ENCODE data around the gene MRPS5. TPM values are rescaled to one million over a fixed set of nuclear protein-coding genes. Genes with fewer than 3 reads are reported as not detected.
"Not testable (repeated sequence)": the region's sequence is repeated elsewhere in the genome, so short reads cannot be mapped to it uniquely, and the experiment has no call there.

Gene MRPS5
- total and polyA plus RNA-seq, 12 donors = 50.6 to 144 (median 61.7) TPM

DNA sequence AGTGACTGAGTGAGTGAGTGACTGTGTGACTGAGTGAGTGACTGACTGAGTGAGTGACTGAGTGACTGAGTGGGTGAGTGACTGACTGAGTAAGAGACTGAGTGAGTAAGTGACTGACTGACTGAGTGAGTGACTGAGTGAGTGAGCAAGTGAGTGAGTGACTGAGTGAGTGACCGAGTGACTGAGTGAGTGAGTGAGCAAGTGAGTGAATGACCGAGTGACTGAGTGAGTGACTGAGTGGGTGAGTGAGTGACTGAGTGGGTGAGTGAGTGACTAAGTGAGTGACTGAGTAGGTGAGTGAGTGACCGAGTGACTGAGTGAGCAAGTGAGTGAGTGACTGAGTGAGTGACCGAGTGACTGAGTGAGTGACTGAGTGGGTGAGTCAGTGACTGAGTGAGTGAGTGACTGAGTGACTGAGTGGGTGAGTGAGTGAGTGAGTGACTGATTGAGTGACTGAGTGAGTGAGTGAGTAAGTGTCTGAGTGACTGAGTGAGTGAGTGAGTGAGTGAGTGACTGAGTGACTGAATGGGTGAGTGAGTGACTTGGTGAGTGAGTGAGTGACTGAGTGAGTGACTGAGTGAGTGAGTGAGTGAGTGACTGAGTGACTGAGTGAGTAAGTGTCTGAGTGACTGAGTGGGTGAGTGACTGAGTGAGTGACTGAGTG is 82.8 kb downstream of the MRPS5 start:
- H3K36me3 ChIP-seq = no peaks in the 10 kb centered on the region
- TF ChIP-seq, protein P1, sequence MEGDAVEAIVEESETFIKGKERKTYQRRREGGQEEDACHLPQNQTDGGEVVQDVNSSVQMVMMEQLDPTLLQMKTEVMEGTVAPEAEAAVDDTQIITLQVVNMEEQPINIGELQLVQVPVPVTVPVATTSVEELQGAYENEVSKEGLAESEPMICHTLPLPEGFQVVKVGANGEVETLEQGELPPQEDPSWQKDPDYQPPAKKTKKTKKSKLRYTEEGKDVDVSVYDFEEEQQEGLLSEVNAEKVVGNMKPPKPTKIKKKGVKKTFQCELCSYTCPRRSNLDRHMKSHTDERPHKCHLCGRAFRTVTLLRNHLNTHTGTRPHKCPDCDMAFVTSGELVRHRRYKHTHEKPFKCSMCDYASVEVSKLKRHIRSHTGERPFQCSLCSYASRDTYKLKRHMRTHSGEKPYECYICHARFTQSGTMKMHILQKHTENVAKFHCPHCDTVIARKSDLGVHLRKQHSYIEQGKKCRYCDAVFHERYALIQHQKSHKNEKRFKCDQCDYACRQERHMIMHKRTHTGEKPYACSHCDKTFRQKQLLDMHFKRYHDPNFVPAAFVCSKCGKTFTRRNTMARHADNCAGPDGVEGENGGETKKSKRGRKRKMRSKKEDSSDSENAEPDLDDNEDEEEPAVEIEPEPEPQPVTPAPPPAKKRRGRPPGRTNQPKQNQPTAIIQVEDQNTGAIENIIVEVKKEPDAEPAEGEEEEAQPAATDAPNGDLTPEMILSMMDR (IDR thresholded peaks at IDR 0.05) = no peak
- DNase-seq (no peak), ATAC-seq (no peak)
- H3K27me3 ChIP-seq = peaks cover 0 to 9% (median 1%) of the 10 kb centered on the region in 7 donors
- H3K9me3 ChIP-seq = no peaks in the 10 kb centered on the region
- WGBS, 2 donors = 95% methylated on average over 4 of the region's 4 CpGs
- intact Hi-C loops (cut with DNase I) = no loop called here
- peaks cover 2 to 26% (median 13%) of the 10 kb centered on the region in 9 donors for H3K4me1 ChIP-seq
- H3K27ac ChIP-seq = no peak overlapping the region
- no peak overlapping the region for H3K4me3 ChIP-seq

DNA sequence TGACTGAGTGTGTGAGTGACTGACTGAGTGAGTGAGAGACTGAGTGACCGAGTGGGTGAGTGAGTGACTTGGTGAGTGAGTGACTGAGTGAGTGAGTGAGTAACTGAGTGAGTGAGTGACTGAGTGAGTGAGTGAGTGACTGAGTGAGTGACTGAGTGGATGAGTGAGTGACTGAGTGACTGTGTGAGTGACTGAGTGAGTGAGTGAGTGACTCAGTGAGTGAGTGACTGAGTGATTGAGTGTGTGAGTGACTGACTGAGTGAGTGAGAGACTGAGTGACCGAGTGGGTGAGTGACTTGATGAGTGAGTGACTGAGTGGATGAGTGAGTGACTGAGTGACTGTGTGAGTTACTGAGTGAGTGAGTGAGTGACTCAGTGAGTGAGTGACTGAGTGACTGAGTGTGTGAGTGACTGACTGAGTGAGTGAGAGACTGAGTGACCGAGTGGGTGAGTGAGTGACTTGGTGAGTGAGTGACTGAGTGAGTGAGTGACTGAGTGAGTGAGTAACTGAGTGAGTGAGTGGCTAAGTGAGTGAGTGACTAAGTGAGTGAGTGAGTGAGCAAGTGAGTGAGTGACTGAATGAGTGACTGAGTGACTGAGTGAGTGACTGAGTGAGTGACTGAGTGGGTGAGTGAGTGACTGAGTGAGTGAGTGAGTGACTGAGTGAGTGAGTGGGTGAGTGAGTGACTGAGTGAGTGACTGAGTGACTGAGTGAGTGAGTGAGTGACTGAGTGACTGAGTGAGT is 83.6 kb downstream of the MRPS5 start:
- Histone ChIP-seq H3K27me3 (peaks cover 0 to 17% (median 8%) of the 10 kb centered on the region in 7 donors), H3K4me1 (peaks cover 0 to 18% (median 6%) of the 10 kb centered on the region in 9 donors)
- H3K27ac ChIP-seq; intact Hi-C loops (cut with DNase I); H3K4me3 ChIP-seq; ATAC-seq; H3K36me3 ChIP-seq; H3K9me3 ChIP-seq; DNase-seq: not testable (repeated sequence)
- whole genome bisulfite sequencing, 2 donors = 83 to 92% methylated on average over 3 of the region's 3 CpGs

DNA sequence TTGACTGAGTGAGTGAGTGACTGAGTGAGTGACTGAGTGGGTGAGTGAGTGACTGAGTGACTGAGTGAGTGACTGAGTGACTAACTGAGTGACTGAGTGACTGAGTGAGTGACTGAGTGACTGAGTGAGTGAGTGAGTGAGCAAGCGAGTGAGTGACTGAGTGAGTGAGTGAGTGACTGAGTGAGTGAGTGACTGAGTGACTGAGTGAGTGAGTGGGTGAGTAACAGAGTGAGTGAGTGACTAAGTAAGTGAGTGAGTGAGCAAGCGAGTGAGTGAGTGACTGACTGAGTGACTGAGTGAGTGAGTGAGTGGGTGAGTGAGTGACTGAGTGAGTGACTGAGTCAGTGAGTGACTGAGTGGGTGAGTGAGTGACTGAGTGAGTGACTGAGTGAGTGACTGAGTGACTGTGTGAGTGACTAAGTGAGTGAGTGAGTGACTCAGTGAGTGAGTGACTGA is 84.2 kb downstream of the MRPS5 start:
- WGBS, 2 donors = 94 to 95% methylated on average over 2 of the region's 2 CpGs
- TF ChIP-seq, protein P1 (IDR thresholded peaks at IDR 0.05) = no peak
- DNase-seq = no peak
- Histone ChIP-seq H3K36me3 (no peaks in the 10 kb centered on the region), H3K9me3 (no peaks in the 10 kb centered on the region), H3K4me1 (peaks cover 0 to 12% (median under 1%) of the 10 kb centered on the region in 9 donors), H3K27me3 (peaks cover 0 to 23% (median 12%) of the 10 kb centered on the region in 7 donors), H3K4me3 (no peak overlapping the region), H3K27ac (no peak overlapping the region)
- ATAC-seq = no peak
- intact Hi-C loops (cut with DNase I) = no loop called here

DNA sequence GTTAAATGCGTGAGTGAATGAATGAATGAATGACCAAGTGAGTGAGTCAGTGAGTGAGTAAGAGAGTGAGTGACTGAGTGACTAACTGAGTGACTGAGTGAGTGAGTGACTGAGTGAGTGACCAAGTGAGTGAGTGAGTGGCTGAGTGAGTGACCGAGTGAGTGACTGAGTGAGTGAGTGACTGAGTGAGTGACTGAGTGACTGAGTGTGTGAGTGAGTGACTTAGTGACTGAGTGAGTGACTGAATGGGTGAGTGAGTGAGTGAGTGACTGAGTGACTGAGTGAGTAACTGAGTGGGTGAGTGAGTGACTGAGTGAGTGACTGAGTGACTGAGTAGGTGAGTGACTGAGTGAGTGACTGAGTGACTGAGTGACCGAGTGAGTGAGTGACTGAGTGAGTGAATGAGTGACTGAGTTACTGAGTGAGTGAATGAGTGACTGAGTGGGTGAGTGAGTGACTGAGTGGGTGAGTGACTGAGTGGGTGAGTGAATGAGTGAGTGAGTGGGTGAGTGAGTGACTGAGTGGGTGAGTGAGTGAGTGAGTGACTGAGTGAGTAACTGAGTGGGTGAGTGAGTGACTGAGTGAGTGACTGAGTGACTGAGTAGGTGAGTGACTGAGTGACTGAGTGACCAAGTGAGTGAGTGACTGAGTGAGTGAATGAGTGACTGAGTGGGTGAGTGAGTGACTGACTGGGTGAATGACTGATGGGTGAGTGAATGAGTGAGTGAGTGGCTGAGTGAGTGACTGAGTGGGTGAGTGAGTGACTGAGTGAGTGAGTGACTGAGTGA is 84.8 kb downstream of the MRPS5 start:
- no peak overlapping the region for H3K27ac ChIP-seq

More for the DNA sequence above, 84.8 kb downstream of the MRPS5 start:
- TF ChIP-seq, protein P1 (IDR thresholded peaks at IDR 0.05) = no peak
- WGBS, 2 donors = 86 to 93% methylated on average over 3 of the region's 3 CpGs
- peaks cover 0 to 29% (median 18%) of the 10 kb centered on the region in 7 donors for H3K27me3 ChIP-seq
- no peak overlapping the region for H3K4me3 ChIP-seq
- intact Hi-C loops (cut with DNase I) = no loop called here
- no peaks in the 10 kb centered on the region for H3K9me3 ChIP-seq
- H3K36me3 ChIP-seq = no peaks in the 10 kb centered on the region
- H3K4me1 ChIP-seq = peaks cover 0 to 11% (median 0%) of the 10 kb centered on the region in 9 donors
- DNase-seq (no peak), ATAC-seq (no peak)

Other genes starting within 250 kb of the MRPS5 start
- 10 to 100 TPM in 1 of 10 donors, 1 to 10 TPM in 9; 1.5 to 10.5 (median 3.0) TPM for gene MAL, start 96.1 kb downstream of the MRPS5 start, total RNA-seq
- gene MAL, start 96.1 kb downstream of the MRPS5 start, polyA plus RNA-seq = 1 to 10 TPM; 4.2 to 9.1 TPM
- gene ZNF514, start 38.0 kb upstream of the MRPS5 start, total RNA-seq = 10 to 100 TPM in 8 of 10 donors, 1 to 10 TPM in 2; 9.9 to 17.2 (median 12.4) TPM
- gene ZNF514, start 38.0 kb upstream of the MRPS5 start, polyA plus RNA-seq = 10 to 100 TPM in 1 of 2 donors, 1 to 10 TPM in 1; 4.9 to 16.4 TPM
- gene ZNF2, start 44.0 kb upstream of the MRPS5 start, total RNA-seq = 1 to 10 TPM; 2.6 to 4.8 (median 3.5) TPM
- 1 to 10 TPM; 1.4 to 1.5 TPM for gene ZNF2, start 44.0 kb upstream of the MRPS5 start, polyA plus RNA-seq
- 1 to 10 TPM; 1.9 to 4.4 (median 3.0) TPM for gene ZNF892, start 85.7 kb upstream of the MRPS5 start, total RNA-seq
- gene ZNF892, start 85.7 kb upstream of the MRPS5 start, polyA plus RNA-seq = 1 to 10 TPM in 1 of 2 donors, under 1 TPM in 1; 0.26 to 1.3 TPM
- 1 to 10 TPM in 4 of 10 donors, under 1 TPM in 6; 0.32 to 2.5 (median 0.94) TPM for gene PROM2, start 152.6 kb upstream of the MRPS5 start, total RNA-seq
- 1 to 10 TPM in 1 of 2 donors, under 1 TPM in 1; 0.72 to 3.4 TPM for gene PROM2, start 152.6 kb upstream of the MRPS5 start, polyA plus RNA-seq
- gene KCNIP3, start 175.5 kb upstream of the MRPS5 start, total RNA-seq = 1 to 10 TPM; 2.1 to 8.0 (median 3.9) TPM
- 1 to 10 TPM; 3.6 to 6.8 TPM for gene KCNIP3, start 175.5 kb upstream of the MRPS5 start, polyA plus RNA-seq